H1 (cell line): ENCODE data around the gene RPRD1A. TPM values are rescaled to one million over a fixed set of nuclear protein-coding genes. Genes with fewer than 3 reads are reported as not detected.

Experiments
- CTCF ChIA-PET: fragments of 300-600 bp; sonication (Branson Sonifier 250); formaldehyde crosslinking; loops from one replicate; lab custom pipeline; 2021; ENCODE audit not compliant: partially characterized antibody; lab: Charles Lee
- POLR2A ChIA-PET: fragments of 300-600 bp; sonication (Branson Sonifier 250); formaldehyde crosslinking; loops from one replicate; lab custom pipeline; 2021; ENCODE audit warnings: inconsistent platforms; ENCODE audit not compliant: partially characterized antibody; lab: Charles Lee
- DNase-seq, 2 experiments: peaks; one replicate each; pipeline versions ENCODE4 v3.0.0 to v3.0.0-alpha.2; 2010 to 2022; ENCODE audit warnings: low spot score in 2 of 2, low read depth in 1 of 2, mixed read lengths in 1 of 2
- FAIRE-seq: peaks from 2 replicates; lab custom pipeline; 2011; peaks lifted over from hg19 to GRCh38; lab: Jason Lieb, UNC
- H2AFZ ChIP-seq: 2 replicates; pipeline ENCODE4 v1.8.1; 2012; ENCODE audit warnings: low read length, inconsistent platforms
- H2AK5ac ChIP-seq: 2 replicates; pipeline ENCODE4 v1.6.1; 2013; ENCODE audit warnings: low read depth, low read length
- H2BK120ac ChIP-seq: replicated peaks from 2 replicates; pipeline ENCODE3; 2013; ENCODE audit warnings: low read depth, low read length, inconsistent platforms
- H2BK12ac ChIP-seq: 2 replicates; pipeline ENCODE4 v1.6.1; 2013; ENCODE audit warnings: low read depth, low read length
- H2BK15ac ChIP-seq: 2 replicates; pipeline ENCODE4 v1.6.1; 2013; ENCODE audit warnings: low read length
- H2BK20ac ChIP-seq: 2 replicates; pipeline ENCODE4 v1.6.1; 2013; ENCODE audit warnings: low read length
- H2BK5ac ChIP-seq: 2 replicates; pipeline ENCODE4 v1.6.1; 2013; ENCODE audit warnings: low read depth, low read length
- H3K14ac ChIP-seq: 2 replicates; pipeline ENCODE4 v1.6.1; 2013; ENCODE audit warnings: inconsistent platforms; ENCODE audit not compliant: insufficient read length
- H3K18ac ChIP-seq: 2 replicates; pipeline ENCODE4 v1.6.1; 2013; ENCODE audit warnings: low read length; ENCODE audit errors: extremely low read depth
- H3K23ac ChIP-seq: 2 replicates; pipeline ENCODE4 v1.6.1; 2013; ENCODE audit warnings: inconsistent platforms; ENCODE audit not compliant: insufficient read length
- H3K23me2 ChIP-seq: 2 replicates; pipeline ENCODE4 v1.6.1; 2013; ENCODE audit warnings: low read depth, low read length
- H3K27ac ChIP-seq: 2 replicates; pipeline ENCODE4 v1.6.1; 2011; ENCODE audit warnings: low read depth, low read length, inconsistent platforms
- H3K27me3 ChIP-seq, 4 experiments: replicated peaks in 1 of 4; 1 replicate in 1 of 4; 2 replicates in 3 of 4; pipeline versions ENCODE4 v1.6.1 to v1.8.1; 2011 to 2013; ENCODE audit warnings: low read length in 3 of 4, mild to moderate bottlenecking in 3 of 4, inconsistent platforms in 2 of 4, mixed read lengths in 2 of 4, moderate library complexity in 1 of 4; ENCODE audit not compliant: control insufficient read depth in 3 of 4, insufficient read depth in 3 of 4; ENCODE audit errors: extremely low read depth in 1 of 4
- H3K36me3 ChIP-seq, 4 experiments: 2 replicates each; pipeline versions ENCODE4 v1.6.1 to v1.8.1; 2011 to 2013; ENCODE audit warnings: mild to moderate bottlenecking in 4 of 4, low read length in 3 of 4, moderate library complexity in 2 of 4, control low read depth in 1 of 4, inconsistent platforms in 1 of 4; ENCODE audit not compliant: insufficient read depth in 4 of 4, control insufficient read depth in 2 of 4
- H3K4ac ChIP-seq: replicated peaks from 2 replicates; pipeline ENCODE3; 2013; ENCODE audit warnings: low read length, low read depth, mixed read lengths, inconsistent platforms; ENCODE audit not compliant: insufficient read length
- H3K4me1 ChIP-seq, 4 experiments: replicated peaks in 1 of 4; 1 replicate in 1 of 4; 2 replicates in 3 of 4; pipeline versions ENCODE4 v1.6.1 to v1.8.1; 2011 to 2013; ENCODE audit warnings: low read length in 3 of 4, inconsistent platforms in 2 of 4, mixed read lengths in 1 of 4; ENCODE audit not compliant: insufficient read depth in 4 of 4, control insufficient read depth in 3 of 4
- H3K4me2 ChIP-seq, 2 experiments: 2 replicates each; pipeline versions ENCODE4 v1.6.1 to v1.8.1; 2011 to 2013; ENCODE audit warnings: low read depth in 2 of 2, low read length in 2 of 2, control low read depth in 1 of 2, inconsistent platforms in 1 of 2, mild to moderate bottlenecking in 1 of 2; ENCODE audit not compliant: insufficient read depth in 1 of 2
- H3K4me3 ChIP-seq, 4 experiments: fragments of 200-600, 300-600 bp in 1 of 4; sonication (generic), shearing (Covaris generic), sonication (Bioruptor Twin) in 1 of 4; 2 replicates each; pipeline versions ENCODE4 v1.5.1 to v1.8.1; 2011 to 2016; ENCODE audit warnings: low read length in 4 of 4, low read depth in 3 of 4, control low read depth in 2 of 4, inconsistent platforms in 2 of 4, mild to moderate bottlenecking in 2 of 4, mixed read lengths in 1 of 4, moderate library complexity in 1 of 4; ENCODE audit not compliant: insufficient read depth in 2 of 4; ENCODE audit errors: extremely low read depth in 1 of 4
- H3K56ac ChIP-seq: replicated peaks from 2 replicates; pipeline ENCODE3; 2013; ENCODE audit warnings: low read depth, mild to moderate bottlenecking, mixed read lengths, low read length, inconsistent platforms; ENCODE audit not compliant: insufficient read length
- H3K79me1 ChIP-seq: 2 replicates; pipeline ENCODE4 v1.6.1; 2013; ENCODE audit warnings: low read depth, low read length, control low read depth
- H3K79me2 ChIP-seq, 2 experiments: 2 replicates each; pipeline versions ENCODE4 v1.6.1 to v1.8.1; 2012 to 2013; ENCODE audit warnings: low read length in 2 of 2, mild to moderate bottlenecking in 2 of 2, inconsistent platforms in 1 of 2; ENCODE audit not compliant: insufficient read depth in 2 of 2, control insufficient read depth in 1 of 2
- H3K9ac ChIP-seq, 4 experiments: replicated peaks in 1 of 4; 1 replicate in 1 of 4; 2 replicates in 3 of 4; pipeline versions ENCODE4 v1.6.1 to v1.8.1; 2011 to 2013; ENCODE audit warnings: low read depth in 3 of 4, low read length in 3 of 4, control low read depth in 2 of 4, mild to moderate bottlenecking in 2 of 4, moderate library complexity in 2 of 4, inconsistent platforms in 1 of 4; ENCODE audit errors: extremely low read depth in 1 of 4
- H3K9me3 ChIP-seq, 2 experiments: 2 replicates each; pipeline versions ENCODE4 v1.6.1 to v1.8.1; 2012 to 2013; ENCODE audit warnings: mild to moderate bottlenecking in 2 of 2, moderate library complexity in 2 of 2, control low read depth in 1 of 2, inconsistent platforms in 1 of 2, low read depth in 1 of 2, low read length in 1 of 2, mixed read lengths in 1 of 2; ENCODE audit not compliant: insufficient read depth in 2 of 2
- H4K20me1 ChIP-seq, 2 experiments: replicated peaks in 1 of 2; 2 replicates each; pipeline versions ENCODE3 to v1.8.1; 2011 to 2013; ENCODE audit warnings: inconsistent platforms in 2 of 2, low read length in 2 of 2, mild to moderate bottlenecking in 1 of 2; ENCODE audit not compliant: insufficient read depth in 2 of 2, control insufficient read depth in 1 of 2
- H4K5ac ChIP-seq: 2 replicates; pipeline ENCODE4 v1.6.1; 2013; ENCODE audit warnings: low read length, low read depth, mixed read lengths, inconsistent platforms; ENCODE audit not compliant: insufficient read length
- H4K8ac ChIP-seq: 2 replicates; pipeline ENCODE4 v1.8.0; 2013; ENCODE audit warnings: mild to moderate bottlenecking, moderate library complexity, low read length, inconsistent platforms; ENCODE audit not compliant: insufficient read depth; ENCODE audit errors: extremely low read depth
- H4K91ac ChIP-seq: replicated peaks from 2 replicates; pipeline ENCODE3; 2013; ENCODE audit warnings: low read length, mixed read lengths, inconsistent platforms; ENCODE audit not compliant: insufficient read length
- BCL11A ChIP-seq, 2 experiments: IDR thresholded peaks; one replicate each; pipeline ENCODE4 v1.6.1; 2011; ENCODE audit warnings: low read depth in 2 of 2, low read length in 2 of 2, mild to moderate bottlenecking in 2 of 2
- CBX5 ChIP-seq: fragments of 300-800, 300-1000 bp; sonication (generic); IDR thresholded peaks from 2 replicates; pipeline ENCODE4 v1.7.1; 2016; ENCODE audit warnings: antibody characterized with exemption, low read length, low read depth
- CREB1 ChIP-seq: IDR thresholded peaks from 2 replicates; pipeline ENCODE4 v1.6.1; 2012; ENCODE audit warnings: inconsistent platforms
- E2F6 ChIP-seq: IDR thresholded peaks from 2 replicates; pipeline ENCODE4 v1.6.1; 2012; ENCODE audit warnings: inconsistent platforms
- EGR1 ChIP-seq: IDR thresholded peaks from 2 replicates; pipeline ENCODE4 v1.6.1; 2011; ENCODE audit warnings: low read depth, low read length, borderline replicate concordance
- EP300 ChIP-seq, 2 experiments: IDR thresholded peaks; 1 replicate in 1 of 2; 2 replicates in 1 of 2; pipeline ENCODE4 v1.6.1; 2011 to 2012; ENCODE audit warnings: low read depth in 2 of 2, low read length in 2 of 2, mild to moderate bottlenecking in 2 of 2, borderline replicate concordance in 1 of 2, inconsistent platforms in 1 of 2, moderate library complexity in 1 of 2
- HDAC2 ChIP-seq, 2 experiments: fragments of 300-600 bp in 1 of 2; sonication (generic) in 1 of 2; IDR thresholded peaks; 2 replicates each; pipeline ENCODE4 v1.6.1; 2011 to 2012; ENCODE audit warnings: low read depth in 2 of 2, low read length in 2 of 2, mild to moderate bottlenecking in 2 of 2, moderate library complexity in 2 of 2, borderline replicate concordance in 1 of 2, inconsistent platforms in 1 of 2
- JUN ChIP-seq: IDR thresholded peaks from 2 replicates; pipeline ENCODE4 v1.6.1; 2011; ENCODE audit warnings: low read depth, mild to moderate bottlenecking, improper control_type of control experiment, low read length
- JUND ChIP-seq: IDR thresholded peaks from 2 replicates; pipeline ENCODE4 v1.6.1; 2011; ENCODE audit warnings: mild to moderate bottlenecking, improper control_type of control experiment, low read length
- KDM4A ChIP-seq: IDR thresholded peaks from one replicate; pipeline ENCODE4 v1.7.1; 2012; ENCODE audit warnings: low read depth, mild to moderate bottlenecking, moderate library complexity, low read length, inconsistent platforms; ENCODE audit not compliant: severe bottlenecking
- POLR2AphosphoS5 ChIP-seq: IDR thresholded peaks from 2 replicates; pipeline ENCODE4 v1.6.1; 2011; ENCODE audit warnings: low read depth, low read length
- POU5F1 ChIP-seq: IDR thresholded peaks from 2 replicates; pipeline ENCODE4 v1.6.1; 2011; ENCODE audit warnings: low read depth, mild to moderate bottlenecking, low read length, moderate library complexity
- RFX5 ChIP-seq: IDR thresholded peaks from 2 replicates; pipeline ENCODE4 v1.6.1; 2011; ENCODE audit warnings: low read depth, low read length, improper control_type of control experiment, borderline replicate concordance
- RXRA ChIP-seq: IDR thresholded peaks from 2 replicates; pipeline ENCODE4 v1.6.1; 2011; ENCODE audit warnings: low read depth, mild to moderate bottlenecking, low read length, moderate library complexity; ENCODE audit not compliant: insufficient read depth
- SUZ12 ChIP-seq: fragments of 200-600 bp; sonication (generic); IDR thresholded peaks from 2 replicates; pipeline ENCODE4 v1.6.1; 2012; ENCODE audit warnings: mild to moderate bottlenecking, inconsistent platforms, low read length, moderate library complexity, mixed read lengths
- polyA plus RNA-seq, 7 experiments: library from polyadenylated mRNA; depleted of rRNA in 3 of 7; stranded (reverse) in 5 of 7; unstranded in 2 of 7; fragments of >200 nt in 5 of 7; fragments of 200-250 nt in 2 of 7; gene quantifications; 1 replicate in 5 of 7; 2 replicates in 1 of 7; 4 replicates in 1 of 7; pipeline versions ENCODE4 v1.2.1 to v1.2.3, GENCODE V29; 2011 to 2013; ENCODE audit warnings: missing spikeins in 2 of 7, mixed read lengths in 2 of 7
- total RNA-seq: library from RNA; stranded (reverse); fragmentation: NEBNext Ultra II Directional; extraction: Animal tissue kit (Norgen Biotek cat#: 25700); gene quantifications from 2 replicates; pipeline ENCODE4 v1.2.1, GENCODE V29; 2021

Gene RPRD1A
- total and polyA plus RNA-seq, 2 of the 8 experiments (the other 6 are each of a cell fraction or from before 2014, with no cell fraction given): 40.5 to 106 TPM

GRCh38 chr18:36107477-36107876 is 40.1 kb upstream of the RPRD1A start:
- Histone ChIP-seq H4K5ac (no peak overlapping the region), H3K79me1 (no peaks in the 10 kb centered on the region), H3K27me3 (no peaks in the 10 kb centered on the region), H3K4ac (no peak overlapping the region), H3K4me1 (no peaks in the 10 kb centered on the region), H3K36me3 (peaks cover 4 to 22% (median 14%) of the 10 kb centered on the region in 4 experiments; a peak in 7 of 8 replicates), H3K79me2 (no peaks in the 10 kb centered on the region), H3K9me3 (no peaks in the 10 kb centered on the region), H4K8ac (no peak overlapping the region), H4K20me1 (no peaks in the 10 kb centered on the region), H3K4me3 (no peak overlapping the region), H3K4me2 (no peak overlapping the region), H2BK5ac (no peak overlapping the region), H2AK5ac (no peak overlapping the region), H4K91ac (no peak overlapping the region), H3K23me2 (no peaks in the 10 kb centered on the region), H2BK15ac (no peak overlapping the region), H2BK120ac (no peak overlapping the region), H3K23ac (no peak overlapping the region), H2AFZ (no peak overlapping the region), H2BK12ac (no peak overlapping the region), H2BK20ac (no peak overlapping the region), H3K18ac (no peak overlapping the region), H3K14ac (no peak overlapping the region), H3K56ac (no peak overlapping the region), H3K9ac (no peak overlapping the region), H3K27ac (no peak overlapping the region)
- DNase-seq: no peak
- POLR2A ChIA-PET: interaction anchor here (2.1 kb wide), 1 partner anchor 23 kb away, joined by 7 read pairs; the partner anchor contains the start of gene ELP2
- CTCF ChIA-PET: interaction anchor here (0.7 to 2.9 kb wide), 5 partner anchors 12 to 641 kb away, joined by 3 to 19 read pairs (median 4); partner anchors contain the start of gene RPRD1A
- FAIRE-seq: no peak
- TF ChIP-seq POLR2AphosphoS5: no peak; the same call in 1 of the 2 replicates
- no peak for TF ChIP-seq HDAC2 (IDR thresholded peaks at IDR 0.05; ENCODE audit: borderline replicate concordance in 1 of 2, low read depth in 2 of 2, low read length in 2 of 2)
- TF ChIP-seq RXRA: no peak
- TF ChIP-seq EGR1: no peak
- TF ChIP-seq RFX5: no peak
- no peak for TF ChIP-seq JUND
- no peak for TF ChIP-seq POU5F1
- no peak for TF ChIP-seq SUZ12
- no peak for TF ChIP-seq CBX5
- no peak for TF ChIP-seq JUN
- no peak for TF ChIP-seq EP300 (IDR thresholded peaks at IDR 0.05; ENCODE audit: borderline replicate concordance in 1 of 2, low read depth in 2 of 2, low read length in 2 of 2)
- TF ChIP-seq BCL11A (IDR thresholded peaks at IDR 0.05; ENCODE audit: low read depth in 2 of 2, low read length in 2 of 2): no peak
- TF ChIP-seq E2F6: no peak
- TF ChIP-seq KDM4A: no peak
- TF ChIP-seq CREB1: no peak
